ENCODE results near the gene ANTXRL. TPM values are rescaled to one million over a fixed set of nuclear protein-coding genes. Genes with fewer than 3 reads are reported as not detected.
"Not testable (repeated sequence)": the region's sequence is repeated elsewhere in the genome, so short reads cannot be mapped to it uniquely, and the experiment has no call there.

Gene ANTXRL
- total and polyA plus RNA-seq, 12 donors: 0.22 to 6.3 (median 0.49) TPM; not detected in 7

- H3K9me3 ChIP-seq: peaks cover 0 to 14% (median 0%) of the 10 kb centered on the region in 11 donors
- no peaks in the 10 kb centered on the region for H3K4me1 ChIP-seq
- intact Hi-C loops (cut with DNase I): no loop called here
- no peaks in the 10 kb centered on the region for H3K36me3 ChIP-seq
- H3K4me3 ChIP-seq: no peak overlapping the region
- peaks cover 0 to 9% (median 0%) of the 10 kb centered on the region in 7 donors for H3K27me3 ChIP-seq
- no peak for DNase-seq
- WGBS, 2 donors: 88 to 93% methylated on average over 2 of the region's 2 CpGs
- TF ChIP-seq CTCF (IDR thresholded peaks at IDR 0.05): no peak
- peak in 4 of 8 donors; percentile 31 to 97 (median 82) for ATAC-seq
- H3K27ac ChIP-seq: no peak overlapping the region
These were observed 45.9 kb upstream of the ANTXRL start for GRCh38 chr10:46240684-46241565.

- H3K27ac ChIP-seq: no peak overlapping the region
- H3K36me3 ChIP-seq: no peaks in the 10 kb centered on the region
- no peaks in the 10 kb centered on the region for H3K27me3 ChIP-seq
- DNase-seq (no peak), ATAC-seq (no peak)
- peaks cover 0 to 15% (median 7%) of the 10 kb centered on the region in 9 donors for H3K4me1 ChIP-seq
- TF ChIP-seq CTCF (IDR thresholded peaks at IDR 0.05): no peak
- intact Hi-C loops (cut with DNase I): no loop called here
- WGBS, 2 donors: 86 to 91% methylated on average over 9 of the region's 9 CpGs
- peaks cover 0 to 14% (median 0%) of the 10 kb centered on the region in 11 donors for H3K9me3 ChIP-seq
- H3K4me3 ChIP-seq: no peak overlapping the region
These were observed 41.4 kb upstream of the ANTXRL start for GRCh38 chr10:46245381-46245900.

- ATAC-seq; DNase-seq; H3K27ac ChIP-seq; intact Hi-C loops (cut with DNase I); H3K36me3 ChIP-seq; H3K4me3 ChIP-seq; H3K27me3 ChIP-seq: not testable (repeated sequence)
- H3K4me1 ChIP-seq: peaks cover 0 to 15% (median 7%) of the 10 kb centered on the region in 9 donors
- 79 to 85% methylated on average over 10 of the region's 10 CpGs for WGBS, 2 donors
- H3K9me3 ChIP-seq: peaks cover 0 to 14% (median 0%) of the 10 kb centered on the region in 11 donors
These were observed 40.2 kb upstream of the ANTXRL start for GRCh38 chr10:46246400-46247180.

GRCh38 chr10:46247181-46247475 is 39.7 kb upstream of the ANTXRL start:
- no peak for TF ChIP-seq CTCF (IDR thresholded peaks at IDR 0.05)
- WGBS, 2 donors: 73 to 83% methylated on average over 3 of the region's 3 CpGs
- H3K27me3 ChIP-seq: no peaks in the 10 kb centered on the region
- no peaks in the 10 kb centered on the region for H3K36me3 ChIP-seq
- no peak overlapping the region for H3K27ac ChIP-seq
- ATAC-seq (no peak), DNase-seq (no peak)
- H3K4me1 ChIP-seq: peaks cover 0 to 15% (median 7%) of the 10 kb centered on the region in 9 donors
- H3K4me3 ChIP-seq: no peak overlapping the region
- intact Hi-C loops (cut with DNase I): no loop called here
- peaks cover 0 to 9% (median 0%) of the 10 kb centered on the region in 11 donors for H3K9me3 ChIP-seq

All from heart right ventricle (tissue), 16 donors.